Prostate gland (tissue), 2 donors: Measurements from ENCODE around the gene SRBD1. TPM values are rescaled to one million over a fixed set of nuclear protein-coding genes. Genes with fewer than 3 reads are reported as not detected.

Experiments
- DNase-seq: peaks from one replicate; pipeline ENCODE4 v3.0.0-alpha.2; 2019; ENCODE audit warnings: low spot score
- H3K27ac ChIP-seq, 2 donors: fragments of 200-600 bp; sonication (generic); 2 replicates each; pipeline ENCODE4 v1.5.1; 2017 to 2019
- H3K27me3 ChIP-seq: fragments of 200-600 bp; sonication (generic); replicated peaks from 2 replicates; pipeline ENCODE4 v1.5.1; 2019; ENCODE audit not compliant: insufficient read depth
- H3K36me3 ChIP-seq, 2 donors: fragments of 200-600 bp; sonication (generic); 1 replicate in 1 of 2; 2 replicates in 1 of 2; pipeline versions ENCODE4 v1.5.1 to v1.8.1; 2017 to 2019
- H3K4me1 ChIP-seq: fragments of 200-600 bp; sonication (generic); replicated peaks from 2 replicates; pipeline ENCODE4 v1.5.1; 2019
- H3K4me3 ChIP-seq, 2 donors: fragments of 200-600 bp; sonication (generic); 2 replicates each; pipeline ENCODE4 v1.5.1; 2017 to 2019
- H3K9me3 ChIP-seq: fragments of 200-600 bp; sonication (generic); 2 replicates; pipeline ENCODE4 v1.5.1; 2017
- POLR2A ChIP-seq: fragments of 450-650 bp; IDR thresholded peaks from one replicate; pipeline ENCODE4 v1.6.1; 2016; ENCODE audit warnings: antibody characterized with exemption, mild to moderate bottlenecking
- POLR2AphosphoS5 ChIP-seq: sonication (generic); formaldehyde crosslinking; IDR thresholded peaks from one replicate; pipeline ENCODE4 v1.6.1; 2017; ENCODE audit warnings: antibody characterized with exemption
- whole genome bisulfite sequencing: methylation state at CpG from one replicate; pipeline ENCODE4 v1.1.5; 2018; 5-methylcytosine and 5-hydroxymethylcytosine counted together
- intact Hi-C: fragments of 100-400 bp; cut with DNase I; formaldehyde crosslinking; loops from one replicate; pipeline ENCODE4 v1.14.2; 2022
- total RNA-seq, 2 donors: library from RNA; depleted of rRNA; stranded (reverse); fragments of >200 nt; gene quantifications; one replicate each; pipeline ENCODE4 v1.1.0, GENCODE V29; 2016
- TF ChIP-seq, protein P1 (sequence below), 4 experiments: fragments of 200-600 bp in 2 of 4; fragments of 450-650 bp in 2 of 4; sonication (generic) in 2 of 4; IDR thresholded peaks; 1 replicate in 3 of 4; 2 replicates in 1 of 4; pipeline ENCODE4 v1.5.1; 2016 to 2019; ENCODE audit warnings: antibody characterized with exemption in 4 of 4, mild to moderate bottlenecking in 2 of 4, moderate library complexity in 2 of 4

SRBD1 gene
- total RNA-seq, 2 donors from 2014 or later, result 16.5 to 25.9 TPM

DNA sequence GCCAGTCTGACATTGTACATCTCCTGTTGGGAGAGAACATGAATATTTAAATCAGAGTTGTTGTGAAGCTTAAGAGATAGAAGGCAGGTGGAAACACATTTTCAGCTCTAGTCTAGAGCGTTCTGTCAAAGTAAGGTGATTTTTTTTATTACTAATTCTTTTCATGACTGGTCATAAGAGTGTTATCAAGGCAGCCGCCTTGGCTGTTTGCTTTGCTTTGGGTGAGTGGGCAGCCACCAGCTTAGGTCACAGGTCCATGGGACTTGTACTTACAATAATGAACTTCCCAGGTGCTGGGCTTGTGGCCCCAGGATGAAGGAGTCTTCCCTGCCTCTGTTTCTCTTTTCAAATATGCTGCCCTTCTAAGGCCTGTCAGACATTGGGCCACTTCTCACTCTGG, 256.3 kb downstream of the SRBD1 start:
- TF ChIP-seq, protein P1, sequence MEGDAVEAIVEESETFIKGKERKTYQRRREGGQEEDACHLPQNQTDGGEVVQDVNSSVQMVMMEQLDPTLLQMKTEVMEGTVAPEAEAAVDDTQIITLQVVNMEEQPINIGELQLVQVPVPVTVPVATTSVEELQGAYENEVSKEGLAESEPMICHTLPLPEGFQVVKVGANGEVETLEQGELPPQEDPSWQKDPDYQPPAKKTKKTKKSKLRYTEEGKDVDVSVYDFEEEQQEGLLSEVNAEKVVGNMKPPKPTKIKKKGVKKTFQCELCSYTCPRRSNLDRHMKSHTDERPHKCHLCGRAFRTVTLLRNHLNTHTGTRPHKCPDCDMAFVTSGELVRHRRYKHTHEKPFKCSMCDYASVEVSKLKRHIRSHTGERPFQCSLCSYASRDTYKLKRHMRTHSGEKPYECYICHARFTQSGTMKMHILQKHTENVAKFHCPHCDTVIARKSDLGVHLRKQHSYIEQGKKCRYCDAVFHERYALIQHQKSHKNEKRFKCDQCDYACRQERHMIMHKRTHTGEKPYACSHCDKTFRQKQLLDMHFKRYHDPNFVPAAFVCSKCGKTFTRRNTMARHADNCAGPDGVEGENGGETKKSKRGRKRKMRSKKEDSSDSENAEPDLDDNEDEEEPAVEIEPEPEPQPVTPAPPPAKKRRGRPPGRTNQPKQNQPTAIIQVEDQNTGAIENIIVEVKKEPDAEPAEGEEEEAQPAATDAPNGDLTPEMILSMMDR (IDR thresholded peaks at IDR 0.05), result no peak
- TF ChIP-seq POLR2A (no peak), POLR2AphosphoS5 (no peak)
- H3K27me3 ChIP-seq, result no peaks in the 10 kb centered on the region
- H3K36me3 ChIP-seq, result no peaks in the 10 kb centered on the region
- DNase-seq, result no peak
- H3K9me3 ChIP-seq, result no peaks in the 10 kb centered on the region
- H3K4me1 ChIP-seq, result no peaks in the 10 kb centered on the region
- intact Hi-C loops, result no loop called here
- WGBS, result 98% methylated on average over 2 of the region's 2 CpGs
- H3K4me3 ChIP-seq, result no peak overlapping the region
- no peak overlapping the region for H3K27ac ChIP-seq

DNA sequence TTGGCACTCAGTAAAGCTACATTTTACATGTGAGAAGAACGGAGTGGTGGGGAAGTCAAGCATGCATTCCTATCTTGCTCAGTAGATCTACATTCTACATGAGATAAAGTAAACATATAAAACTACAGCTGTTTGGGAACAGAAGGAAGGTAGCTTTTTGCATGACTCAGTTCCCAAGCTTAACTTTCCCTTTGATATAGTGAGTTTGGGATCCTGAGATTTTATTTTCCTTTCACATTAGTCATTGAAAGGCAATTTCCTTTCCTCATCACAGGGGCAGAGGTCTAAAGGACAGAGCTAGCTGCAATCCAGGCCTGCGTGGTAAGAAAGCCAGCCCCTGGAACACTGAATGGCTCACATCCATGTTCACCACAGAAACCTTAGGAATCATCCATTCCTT, 257.2 kb downstream of the SRBD1 start:
- no peak for DNase-seq
- Histone ChIP-seq H3K4me3 (no peak overlapping the region), H3K4me1 (no peaks in the 10 kb centered on the region), H3K27me3 (no peaks in the 10 kb centered on the region), H3K27ac (no peak overlapping the region), H3K9me3 (no peaks in the 10 kb centered on the region), H3K36me3 (no peaks in the 10 kb centered on the region)
- 32% methylated on average over 2 of the region's 2 CpGs for WGBS
- no peak for TF ChIP-seq POLR2A
- TF ChIP-seq, protein P1 (IDR thresholded peaks at IDR 0.05), result no peak
- no peak for TF ChIP-seq POLR2AphosphoS5
- intact Hi-C loops, result no loop called here

DNA sequence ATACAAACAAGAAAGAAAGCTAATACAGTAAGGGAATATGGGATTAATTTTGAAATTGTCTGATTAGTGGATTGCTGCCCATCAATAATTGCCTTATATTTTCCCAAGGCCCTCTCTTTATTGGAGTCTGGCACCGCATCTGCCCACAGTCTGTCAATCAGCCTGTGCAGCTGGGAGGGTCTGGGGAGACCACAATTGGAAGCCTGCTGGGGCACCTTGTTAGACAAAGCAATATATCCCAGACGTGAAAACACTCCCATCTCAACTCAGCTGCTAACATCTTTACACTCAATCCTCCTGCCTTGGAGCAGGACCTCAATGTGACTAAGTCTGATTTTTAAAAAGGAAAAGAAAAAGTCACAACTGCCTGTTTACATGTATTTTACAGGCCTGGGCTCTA, 258.6 kb downstream of the SRBD1 start:
- Histone ChIP-seq H3K36me3 (no peaks in the 10 kb centered on the region), H3K9me3 (no peaks in the 10 kb centered on the region), H3K27me3 (no peaks in the 10 kb centered on the region), H3K4me3 (no peak overlapping the region), H3K4me1 (no peaks in the 10 kb centered on the region), H3K27ac (no peak overlapping the region)
- no peak for DNase-seq
- 86% methylated on average over 2 of the region's 2 CpGs for WGBS
- intact Hi-C loops, result no loop called here
- TF ChIP-seq POLR2A (no peak), POLR2AphosphoS5 (no peak)
- TF ChIP-seq, protein P1 (IDR thresholded peaks at IDR 0.05), result no peak

DNA sequence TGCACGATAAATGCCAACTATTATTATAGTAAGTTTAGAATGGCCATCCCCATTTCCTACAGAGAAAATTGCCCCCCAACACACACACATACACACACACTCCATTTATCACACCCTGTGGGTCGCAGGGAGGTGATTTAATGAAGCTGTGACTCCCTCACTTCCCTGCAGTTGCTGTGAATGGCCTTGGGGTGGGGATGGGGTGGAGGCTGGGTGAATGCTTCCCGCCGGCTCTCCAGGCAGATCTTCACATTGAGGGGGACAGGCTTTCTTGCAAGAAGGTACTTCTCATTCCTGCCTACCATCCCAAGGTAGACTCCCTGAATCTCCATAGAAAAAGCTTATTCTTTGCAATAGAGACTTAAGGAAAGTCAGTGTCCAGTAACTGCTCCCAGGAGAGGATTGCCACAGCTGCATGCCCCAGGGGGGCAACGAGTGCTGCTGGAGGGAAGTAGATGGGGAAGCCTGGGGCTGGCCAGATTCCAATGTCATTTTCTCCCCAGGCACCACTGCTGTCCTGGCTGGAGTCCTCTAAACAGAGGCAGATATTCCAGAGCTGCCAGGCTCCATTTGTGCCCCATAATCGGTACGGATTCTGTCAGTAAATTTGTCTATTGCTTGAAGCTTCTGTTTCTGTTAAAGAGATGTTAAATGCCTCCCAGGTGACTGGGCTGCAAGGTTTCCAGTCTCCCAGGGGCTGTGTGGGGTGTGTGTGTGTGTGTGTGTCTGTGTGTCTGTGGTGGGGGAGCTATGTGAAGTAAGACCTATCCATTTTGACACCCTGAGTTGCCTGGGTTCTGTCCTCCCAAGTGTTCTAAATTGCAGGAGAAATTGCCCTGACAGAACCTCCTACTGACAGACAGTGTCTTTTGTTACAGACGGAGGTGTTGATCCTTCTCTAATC, 265.5 kb downstream of the SRBD1 start:
- intact Hi-C loops, result no loop called here
- no peak for DNase-seq
- H3K36me3 ChIP-seq, result no peaks in the 10 kb centered on the region

More for the DNA sequence above, 265.5 kb downstream of the SRBD1 start:
- Histone ChIP-seq H3K9me3 (no peaks in the 10 kb centered on the region), H3K27ac (no peak overlapping the region), H3K4me1 (no peaks in the 10 kb centered on the region), H3K4me3 (no peak overlapping the region), H3K27me3 (no peaks in the 10 kb centered on the region)
- TF ChIP-seq POLR2A (no peak), POLR2AphosphoS5 (no peak)
- TF ChIP-seq, protein P1 (IDR thresholded peaks at IDR 0.05), result no peak
- 64% methylated on average over 8 of the region's 8 CpGs for WGBS
